Measurements from ENCODE around the gene TBC1D25. TPM values are rescaled to one million over a fixed set of nuclear protein-coding genes. Genes with fewer than 3 reads are reported as not detected.
"Not testable (repeated sequence)": the region's sequence is repeated elsewhere in the genome, so short reads cannot be mapped to it uniquely, and the experiment has no call there.

TBC1D25 gene
- total and polyA plus RNA-seq, 4 donors = 2.6 to 5.8 (median 3.3) TPM

- H3K9me3 ChIP-seq (ENCODE audit: control insufficient read depth in 4 of 4, low read length in 3 of 4) = no peaks in the 10 kb centered on the region
- peak overlapping the region in 1 of 3 donors; percentile 14 for H3K4me3 ChIP-seq (ENCODE audit: low read depth in 1 of 3, low read length in 3 of 3)
- H3K36me3 ChIP-seq (ENCODE audit: control insufficient read depth in 4 of 4, insufficient read depth in 3 of 4, low read depth in 1 of 4, low read length in 3 of 4) = peaks cover 4 to 23% (median 13%) of the 10 kb centered on the region in 4 donors
- peaks cover 0 to 8% (median 5%) of the 10 kb centered on the region in 4 donors for H3K4me1 ChIP-seq (ENCODE audit: control insufficient read depth in 4 of 4, insufficient read depth in 4 of 4, low read length in 3 of 4)
- 45% methylated on average over 12 of the region's 12 CpGs for WGBS
- H3K9ac ChIP-seq (ENCODE audit: low read depth in 1 of 2, low read length in 2 of 2) = no peak overlapping the region
- TF ChIP-seq NR2F2 (IDR thresholded peaks at IDR 0.05) (no peak), GABPA (IDR thresholded peaks at IDR 0.05 in 1 of 2, conservative IDR thresholded peaks at IDR 0.05 in 1 of 2) (no peak), HNF4A (conservative IDR thresholded peaks at IDR 0.05) (no peak), RAD21 (IDR thresholded peaks at IDR 0.05) (no peak), FOXA1 (IDR thresholded peaks at IDR 0.05) (no peak), MAX (IDR thresholded peaks at IDR 0.05) (no peak), SP1 (IDR thresholded peaks at IDR 0.05) (no peak), FOXA2 (IDR thresholded peaks at IDR 0.05) (no peak), YY1 (IDR thresholded peaks at IDR 0.05) (no peak), HNF4G (IDR thresholded peaks at IDR 0.05) (no peak)
- TF ChIP-seq, protein P1, sequence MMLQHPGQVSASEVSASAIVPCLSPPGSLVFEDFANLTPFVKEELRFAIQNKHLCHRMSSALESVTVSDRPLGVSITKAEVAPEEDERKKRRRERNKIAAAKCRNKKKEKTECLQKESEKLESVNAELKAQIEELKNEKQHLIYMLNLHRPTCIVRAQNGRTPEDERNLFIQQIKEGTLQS (IDR thresholded peaks at IDR 0.05) = no peak
- no peak overlapping the region for H3K27ac ChIP-seq (ENCODE audit: low read depth in 1 of 2, low read length in 2 of 2)
- no peaks in the 10 kb centered on the region for H3K27me3 ChIP-seq (ENCODE audit: control insufficient read depth in 4 of 4, insufficient read depth in 4 of 4, low read length in 3 of 4)
- no peak for DNase-seq (ENCODE audit: low spot score)
Observed at GRCh38 chrX:48523682-48524081, 15.8 kb upstream of the TBC1D25 start.

DNA sequence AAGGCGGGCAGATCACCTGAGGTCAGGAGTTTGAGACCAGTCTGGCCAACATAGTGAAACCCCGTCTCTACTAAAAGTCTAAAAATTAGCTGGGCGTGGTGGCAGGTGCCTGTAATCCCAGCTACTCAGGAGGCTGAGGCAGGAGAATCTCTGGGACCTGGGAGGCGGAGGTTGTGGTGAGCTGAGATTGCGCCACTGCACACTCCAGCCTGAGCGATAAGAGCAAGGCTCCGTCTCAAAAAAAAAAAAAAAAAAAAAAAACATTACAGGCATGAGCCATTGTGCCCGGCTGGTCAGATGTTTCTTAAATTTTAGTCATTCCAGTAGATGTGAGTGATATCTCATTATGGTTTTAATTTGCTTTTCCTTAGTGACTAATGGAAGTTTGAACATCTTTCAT lies 13.7 kb upstream of the TBC1D25 start:
- 88% methylated on average over 8 of the region's 8 CpGs for WGBS
- H3K4me1 ChIP-seq (ENCODE audit: control insufficient read depth in 4 of 4, insufficient read depth in 4 of 4, low read length in 3 of 4); H3K27ac ChIP-seq (ENCODE audit: low read depth in 1 of 2, low read length in 2 of 2); H3K4me3 ChIP-seq (ENCODE audit: low read depth in 1 of 3, low read length in 3 of 3); H3K27me3 ChIP-seq (ENCODE audit: control insufficient read depth in 4 of 4, insufficient read depth in 4 of 4, low read length in 3 of 4); DNase-seq (ENCODE audit: low spot score); H3K9ac ChIP-seq (ENCODE audit: low read depth in 1 of 2, low read length in 2 of 2); H3K9me3 ChIP-seq (ENCODE audit: control insufficient read depth in 4 of 4, low read length in 3 of 4): not testable (repeated sequence)
- peaks cover 4 to 25% (median 15%) of the 10 kb centered on the region in 4 donors for H3K36me3 ChIP-seq (ENCODE audit: control insufficient read depth in 4 of 4, insufficient read depth in 3 of 4, low read depth in 1 of 4, low read length in 3 of 4)

- peaks cover 4 to 25% (median 15%) of the 10 kb centered on the region in 4 donors for H3K36me3 ChIP-seq (ENCODE audit: control insufficient read depth in 4 of 4, insufficient read depth in 3 of 4, low read depth in 1 of 4, low read length in 3 of 4)
- no peak for TF ChIP-seq JUND (IDR thresholded peaks at IDR 0.05)
- no peak for TF ChIP-seq NR2F2 (IDR thresholded peaks at IDR 0.05)
- TF ChIP-seq SP1 (IDR thresholded peaks at IDR 0.05) = no peak
- TF ChIP-seq EGR1 (IDR thresholded peaks at IDR 0.05; ENCODE audit: low read depth in 2 of 2) = no peak
- TF ChIP-seq, protein P2, sequence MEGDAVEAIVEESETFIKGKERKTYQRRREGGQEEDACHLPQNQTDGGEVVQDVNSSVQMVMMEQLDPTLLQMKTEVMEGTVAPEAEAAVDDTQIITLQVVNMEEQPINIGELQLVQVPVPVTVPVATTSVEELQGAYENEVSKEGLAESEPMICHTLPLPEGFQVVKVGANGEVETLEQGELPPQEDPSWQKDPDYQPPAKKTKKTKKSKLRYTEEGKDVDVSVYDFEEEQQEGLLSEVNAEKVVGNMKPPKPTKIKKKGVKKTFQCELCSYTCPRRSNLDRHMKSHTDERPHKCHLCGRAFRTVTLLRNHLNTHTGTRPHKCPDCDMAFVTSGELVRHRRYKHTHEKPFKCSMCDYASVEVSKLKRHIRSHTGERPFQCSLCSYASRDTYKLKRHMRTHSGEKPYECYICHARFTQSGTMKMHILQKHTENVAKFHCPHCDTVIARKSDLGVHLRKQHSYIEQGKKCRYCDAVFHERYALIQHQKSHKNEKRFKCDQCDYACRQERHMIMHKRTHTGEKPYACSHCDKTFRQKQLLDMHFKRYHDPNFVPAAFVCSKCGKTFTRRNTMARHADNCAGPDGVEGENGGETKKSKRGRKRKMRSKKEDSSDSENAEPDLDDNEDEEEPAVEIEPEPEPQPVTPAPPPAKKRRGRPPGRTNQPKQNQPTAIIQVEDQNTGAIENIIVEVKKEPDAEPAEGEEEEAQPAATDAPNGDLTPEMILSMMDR (IDR thresholded peaks at IDR 0.05; ENCODE audit: low read depth, low read length, missing input control) = no peak
- TF ChIP-seq HNF4G (IDR thresholded peaks at IDR 0.05) = no peak
- TF ChIP-seq TAF1 (conservative IDR thresholded peaks at IDR 0.05) = no peak
- no peak for TF ChIP-seq MAX (IDR thresholded peaks at IDR 0.05)
- no peak for TF ChIP-seq REST (IDR thresholded peaks at IDR 0.05)
- TF ChIP-seq ZBTB33 (IDR thresholded peaks at IDR 0.05) = no peak
- no peaks in the 10 kb centered on the region for H3K4me1 ChIP-seq (ENCODE audit: control insufficient read depth in 4 of 4, insufficient read depth in 4 of 4, low read length in 3 of 4)
- DNase-seq (ENCODE audit: low spot score) = no peak
- 95% methylated on average over 3 of the region's 3 CpGs for WGBS
- no peaks in the 10 kb centered on the region for H3K27me3 ChIP-seq (ENCODE audit: control insufficient read depth in 4 of 4, insufficient read depth in 4 of 4, low read length in 3 of 4)
- no peak overlapping the region for H3K4me3 ChIP-seq (ENCODE audit: low read depth in 1 of 3, low read length in 3 of 3)
- H3K9me3 ChIP-seq (ENCODE audit: control insufficient read depth in 4 of 4, low read length in 3 of 4) = no peaks in the 10 kb centered on the region
- H3K9ac ChIP-seq (ENCODE audit: low read depth in 1 of 2, low read length in 2 of 2) = no peak overlapping the region
- no peak overlapping the region for H3K27ac ChIP-seq (ENCODE audit: low read depth in 1 of 2, low read length in 2 of 2)
Observed at GRCh38 chrX:48530736-48531135, 8.8 kb upstream of the TBC1D25 start.

All from liver (tissue), 9 donors.